IPS DF 6.9 (cell line): ENCODE measurements around the gene GDPD5.

ENCODE experiments used
- DNase-seq: peaks from one replicate; pipeline ENCODE4 v3.0.0-alpha.2; 2013; ENCODE audit warnings: low read depth, low spot score
- H3K27ac ChIP-seq: one replicate; pipeline ENCODE4 v1.5.1; 2013; ENCODE audit warnings: low read length, control low read depth
- H3K27me3 ChIP-seq: 2 replicates; pipeline ENCODE4 v1.6.1; 2013; ENCODE audit warnings: mild to moderate bottlenecking, low read length; ENCODE audit not compliant: control insufficient read depth, insufficient read depth
- H3K36me3 ChIP-seq: 2 replicates; pipeline ENCODE4 v1.6.1; 2013; ENCODE audit warnings: low read length; ENCODE audit not compliant: control insufficient read depth, insufficient read depth
- H3K4me1 ChIP-seq: 2 replicates; pipeline ENCODE4 v1.6.1; 2013; ENCODE audit warnings: low read length; ENCODE audit not compliant: control insufficient read depth, insufficient read depth
- H3K4me3 ChIP-seq: 2 replicates; pipeline ENCODE4 v1.5.1; 2013; ENCODE audit warnings: mild to moderate bottlenecking, low read length
- H3K9me3 ChIP-seq: 2 replicates; pipeline ENCODE4 v1.6.1; 2013; ENCODE audit warnings: low read length, inconsistent platforms; ENCODE audit not compliant: control insufficient read depth, insufficient read depth
- WGBS: extraction: QIAGEN DNeasy Blood & Tissue Kit; methylation state at CpG from one replicate; pipeline ENCODE4 v1.1.7; 2013; ENCODE audit warnings: mixed read lengths, missing lambda C conversion rate; ENCODE audit not compliant: insufficient read length, insufficient coverage; 5-methylcytosine and 5-hydroxymethylcytosine counted together

Gene GDPD5

DNA sequence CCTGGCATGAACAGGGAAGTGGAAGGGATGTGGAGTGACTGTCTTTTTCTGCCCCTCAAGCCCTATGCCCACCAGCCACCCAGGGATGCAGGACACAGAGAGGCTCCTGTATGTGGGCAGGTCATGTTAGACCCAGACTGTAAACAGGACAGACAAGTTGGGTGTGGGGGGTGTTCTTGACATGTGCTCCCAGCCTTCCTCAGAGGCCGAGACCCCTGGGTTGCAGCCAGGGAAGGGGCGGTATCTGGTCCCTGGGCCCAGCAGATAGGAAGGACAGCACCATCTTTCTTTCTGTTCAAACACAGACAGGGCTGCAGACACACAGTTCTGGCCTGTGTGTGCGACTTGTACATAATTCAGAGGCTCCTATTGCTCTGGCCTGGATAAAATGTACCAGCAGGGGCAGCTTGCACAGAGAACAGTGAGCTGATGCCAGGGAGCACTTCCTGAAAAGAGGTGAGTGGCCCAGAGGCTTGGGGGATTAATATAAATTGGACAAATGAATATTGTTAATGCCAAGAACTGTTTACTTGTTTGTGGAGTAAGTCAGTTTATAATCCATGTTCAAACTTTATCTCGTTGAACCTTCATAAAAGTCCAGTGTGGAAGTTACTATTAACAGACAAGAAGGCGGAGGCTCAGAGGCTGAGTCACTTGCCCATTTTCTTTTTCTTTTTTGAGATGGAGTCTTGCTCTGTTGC is 16.6 kb downstream of the GDPD5 start:
- WGBS = no CpG with 5 or more reads among the region's 5 CpGs
- no peak overlapping the region for H3K4me3 ChIP-seq
- H3K36me3 ChIP-seq = no peaks in the 10 kb centered on the region; the same call in 1 of the 2 replicates
- H3K27ac ChIP-seq = no peak overlapping the region
- H3K4me1 ChIP-seq = no peaks in the 10 kb centered on the region
- H3K9me3 ChIP-seq = no peaks in the 10 kb centered on the region
- H3K27me3 ChIP-seq = no peaks in the 10 kb centered on the region
- no peak for DNase-seq

DNA sequence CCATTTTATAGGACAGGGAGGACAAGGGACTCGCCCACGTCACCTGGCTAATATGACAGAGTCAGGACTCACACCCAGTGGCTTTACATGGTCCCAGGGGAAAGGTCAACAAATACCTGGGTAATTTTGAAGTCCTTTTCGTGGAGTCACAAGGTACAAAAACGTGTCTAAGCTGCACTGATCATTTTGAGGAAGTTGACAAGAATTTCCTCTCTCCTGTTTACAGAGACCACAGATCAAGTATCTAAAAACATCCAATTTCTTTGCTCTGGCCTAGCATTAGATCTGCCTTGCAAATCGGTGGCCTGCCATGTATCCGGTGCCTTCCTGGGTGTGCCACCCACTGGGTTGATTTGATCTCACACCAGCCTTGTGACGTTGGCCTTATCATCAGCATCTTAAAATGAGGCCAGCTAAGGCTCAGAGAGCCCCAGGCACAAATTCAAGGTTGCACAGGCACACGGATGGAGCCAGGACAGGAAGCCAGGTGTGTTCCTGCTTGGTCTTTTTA is 17.6 kb downstream of the GDPD5 start:
- no peaks in the 10 kb centered on the region for H3K4me1 ChIP-seq
- no peak for DNase-seq
- no peaks in the 10 kb centered on the region for H3K9me3 ChIP-seq
- no peak overlapping the region for H3K4me3 ChIP-seq
- no peaks in the 10 kb centered on the region; the same call in 1 of the 2 replicates for H3K36me3 ChIP-seq
- no CpG with 5 or more reads among the region's 8 CpGs for WGBS
- H3K27ac ChIP-seq = no peak overlapping the region
- H3K27me3 ChIP-seq = no peaks in the 10 kb centered on the region

DNA sequence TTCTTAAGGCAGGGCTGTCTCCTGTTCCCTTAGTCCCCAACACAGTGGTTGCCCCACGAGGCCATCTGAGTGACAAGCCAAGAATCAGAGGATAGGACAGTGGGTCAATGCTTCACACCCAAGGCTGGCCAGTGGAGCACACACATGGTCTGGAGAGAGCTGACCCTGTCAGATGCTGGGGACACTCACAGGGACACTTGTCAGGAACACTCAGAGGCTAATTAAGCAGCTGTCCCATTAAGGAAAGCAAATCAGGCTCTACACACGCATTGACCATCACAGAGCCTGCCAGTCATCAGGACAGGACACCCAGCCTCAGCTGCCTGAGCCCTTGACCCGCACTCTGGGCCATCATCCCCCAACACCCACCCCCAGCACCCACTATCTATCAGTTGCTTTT is 18.2 kb downstream of the GDPD5 start:
- no peaks in the 10 kb centered on the region; the same call in 1 of the 2 replicates for H3K36me3 ChIP-seq
- no peak overlapping the region for H3K4me3 ChIP-seq
- H3K4me1 ChIP-seq = no peaks in the 10 kb centered on the region
- WGBS = no CpG with 5 or more reads among the region's 3 CpGs
- H3K9me3 ChIP-seq = no peaks in the 10 kb centered on the region
- H3K27ac ChIP-seq = no peak overlapping the region
- DNase-seq = no peak
- no peaks in the 10 kb centered on the region for H3K27me3 ChIP-seq

DNA sequence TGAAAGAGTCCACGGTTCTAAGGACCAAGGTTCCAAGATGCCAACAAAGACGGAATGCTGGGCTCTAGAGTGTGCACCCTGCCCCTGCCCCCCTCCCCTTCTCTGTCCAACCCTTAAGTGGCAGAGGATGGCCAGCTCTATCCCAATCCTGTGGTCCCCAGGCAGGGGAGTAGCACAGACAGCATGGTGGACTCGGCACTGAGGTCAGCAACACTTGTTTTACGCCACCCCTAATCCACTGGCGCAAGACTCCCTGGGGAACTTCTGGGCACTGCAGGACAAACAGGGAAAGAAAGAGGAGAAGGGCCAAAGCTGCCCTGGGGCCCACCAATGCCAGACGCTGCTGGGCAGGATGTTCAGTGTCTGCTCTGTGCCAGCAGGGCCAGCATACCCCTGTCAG is 18.9 kb downstream of the GDPD5 start:
- H3K36me3 ChIP-seq = no peaks in the 10 kb centered on the region; the same call in 1 of the 2 replicates
- no peaks in the 10 kb centered on the region for H3K27me3 ChIP-seq
- no peaks in the 10 kb centered on the region for H3K4me1 ChIP-seq
- H3K4me3 ChIP-seq = no peak overlapping the region
- no CpG with 5 or more reads among the region's 6 CpGs for WGBS
- H3K9me3 ChIP-seq = no peaks in the 10 kb centered on the region
- DNase-seq = no peak
- H3K27ac ChIP-seq = no peak overlapping the region

DNA sequence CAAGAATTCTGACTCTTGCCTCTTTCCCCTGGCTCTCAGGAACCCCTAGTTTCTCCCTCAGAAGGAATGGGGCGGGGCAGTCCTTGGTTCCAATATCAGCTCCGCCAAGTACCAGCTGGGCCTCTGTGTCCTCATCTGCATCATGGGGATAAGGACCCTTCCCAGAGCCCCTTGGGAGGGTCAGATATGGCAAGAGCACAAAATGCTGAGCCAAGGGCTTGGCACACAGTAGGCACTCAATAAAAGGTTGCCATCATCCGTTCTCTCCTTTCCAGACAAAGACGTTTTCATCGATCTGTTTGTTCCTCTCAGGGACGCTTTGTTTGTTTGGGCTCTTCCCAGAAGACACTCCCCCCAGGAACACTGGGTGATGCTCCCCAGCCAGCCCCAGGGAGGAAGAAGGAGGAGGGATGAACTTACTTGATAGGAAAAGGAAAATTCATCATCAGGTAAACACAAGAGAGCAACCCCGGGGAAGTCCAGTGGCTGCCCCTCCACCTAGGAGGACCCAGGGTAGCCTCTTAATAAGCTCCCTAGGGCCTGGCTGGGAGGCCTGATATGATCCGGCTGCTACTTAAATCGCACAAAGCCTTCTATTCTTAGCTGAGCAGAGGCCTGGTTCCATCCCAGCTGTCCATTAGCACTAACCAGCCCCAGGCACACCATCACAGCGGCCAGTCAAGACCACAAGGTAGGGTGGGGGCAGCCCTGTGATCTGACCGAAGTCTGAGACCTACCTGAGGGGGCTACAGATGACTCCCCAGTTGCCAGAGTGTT is 19.6 kb downstream of the GDPD5 start:
- DNase-seq = no peak
- Histone ChIP-seq H3K27me3 (no peaks in the 10 kb centered on the region), H3K4me1 (no peaks in the 10 kb centered on the region), H3K36me3 (no peaks in the 10 kb centered on the region; the same call in 1 of the 2 replicates), H3K4me3 (no peak overlapping the region), H3K27ac (no peak overlapping the region), H3K9me3 (no peaks in the 10 kb centered on the region)
- no CpG with 5 or more reads among the region's 11 CpGs for WGBS

DNA sequence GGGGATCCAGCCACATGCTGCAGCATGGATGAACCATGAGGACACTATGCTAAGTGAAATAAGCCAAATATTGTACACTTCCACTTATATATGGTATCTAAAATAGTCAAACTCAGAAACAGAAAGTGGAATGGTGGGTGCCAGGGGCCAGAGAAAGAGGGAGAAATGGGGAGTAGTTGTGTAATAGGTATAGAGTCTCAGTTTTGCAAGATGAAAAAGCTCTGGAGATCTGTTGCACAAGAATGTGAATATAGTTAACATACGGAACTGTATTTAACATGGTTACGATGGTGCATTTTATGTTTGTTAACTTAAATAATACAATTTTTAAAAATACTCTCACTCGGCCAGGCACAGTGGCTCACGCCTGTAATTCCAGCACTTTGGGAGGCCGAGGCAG is 21.2 kb downstream of the GDPD5 start:
- H3K36me3 ChIP-seq = no peaks in the 10 kb centered on the region; the same call in 1 of the 2 replicates
- H3K4me1 ChIP-seq = no peaks in the 10 kb centered on the region
- WGBS = no CpG with 5 or more reads among the region's 5 CpGs
- no peaks in the 10 kb centered on the region for H3K27me3 ChIP-seq
- H3K27ac ChIP-seq = no peak overlapping the region
- no peak overlapping the region for H3K4me3 ChIP-seq
- DNase-seq = no peak
- no peaks in the 10 kb centered on the region for H3K9me3 ChIP-seq

DNA sequence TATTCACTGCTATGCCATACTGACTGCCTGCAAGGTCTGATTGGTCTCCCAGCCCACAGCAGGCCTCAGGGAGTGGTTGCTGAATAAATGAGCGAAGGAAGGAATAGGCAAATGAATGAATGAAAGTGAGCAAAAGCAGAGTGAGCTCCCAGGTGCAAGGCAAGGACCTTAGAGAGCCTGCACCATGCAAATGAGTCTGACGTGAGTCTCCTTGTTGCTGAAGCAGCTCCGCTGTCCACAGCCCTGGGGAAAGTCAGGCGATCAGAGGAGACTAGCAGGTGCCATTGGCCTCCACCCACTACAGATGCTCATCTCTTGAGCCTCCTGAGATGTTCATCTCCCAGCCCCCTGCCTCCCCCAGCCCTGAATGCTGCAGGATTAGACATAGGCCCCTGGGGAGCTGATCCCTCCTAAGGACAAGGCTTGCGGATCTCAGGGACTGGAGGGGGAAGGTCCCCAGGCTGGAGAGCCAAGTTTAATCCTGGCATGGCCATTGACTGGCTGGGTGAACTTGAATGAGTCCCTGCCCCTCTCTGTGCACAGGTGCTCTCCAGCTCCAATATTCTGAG is 22.1 kb downstream of the GDPD5 start:
- H3K36me3 ChIP-seq = no peaks in the 10 kb centered on the region; the same call in 1 of the 2 replicates
- no peaks in the 10 kb centered on the region for H3K9me3 ChIP-seq
- H3K4me3 ChIP-seq = no peak overlapping the region
- H3K4me1 ChIP-seq = no peaks in the 10 kb centered on the region
- no peak overlapping the region for H3K27ac ChIP-seq
- no peaks in the 10 kb centered on the region for H3K27me3 ChIP-seq
- DNase-seq = no peak
- no CpG with 5 or more reads among the region's 5 CpGs for WGBS

DNA sequence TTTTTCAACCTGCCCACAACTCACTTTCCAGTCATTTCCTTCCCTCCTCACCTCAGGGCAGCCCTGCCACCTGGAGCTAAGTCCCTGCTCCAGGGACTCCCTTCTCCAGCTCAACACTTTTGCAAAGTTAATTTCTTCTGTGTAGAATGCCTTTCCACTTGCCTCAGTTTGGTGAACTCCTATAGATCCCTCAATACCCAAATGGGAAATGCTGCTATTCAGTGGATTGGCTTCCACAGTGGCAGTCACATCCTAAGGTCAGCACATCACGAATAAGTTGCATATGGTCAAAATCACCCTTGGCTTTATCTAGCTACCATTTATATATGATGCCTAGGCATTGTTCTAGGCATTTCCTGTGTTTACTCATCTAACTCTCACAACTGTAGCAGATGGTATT is 23.6 kb downstream of the GDPD5 start:
- Histone ChIP-seq H3K27me3 (no peaks in the 10 kb centered on the region), H3K9me3 (no peaks in the 10 kb centered on the region), H3K4me1 (no peaks in the 10 kb centered on the region), H3K36me3 (no peaks in the 10 kb centered on the region), H3K27ac (no peak overlapping the region), H3K4me3 (no peak overlapping the region)
- WGBS = no CpG with 5 or more reads among the region's 1 CpG
- no peak for DNase-seq

DNA sequence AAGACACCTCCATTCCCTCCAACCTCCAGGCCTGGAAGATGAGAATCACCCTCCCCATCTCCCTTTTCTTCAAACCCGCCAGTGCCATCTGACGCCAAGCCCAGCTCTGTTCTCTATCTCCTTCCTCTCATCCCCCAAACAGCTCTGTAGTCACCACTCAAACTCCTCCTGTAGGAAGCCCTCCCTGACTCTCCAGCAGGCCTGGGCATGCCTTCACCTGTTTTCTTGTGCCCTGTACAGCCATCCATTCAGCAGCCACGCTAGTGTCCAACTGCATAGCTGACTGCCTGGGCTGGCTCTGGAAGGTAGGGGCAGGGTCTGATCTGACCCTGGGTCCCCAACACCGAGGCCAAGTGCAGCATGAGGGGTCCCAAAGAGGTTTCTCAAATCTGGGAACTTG is 25.0 kb downstream of the GDPD5 start:
- DNase-seq = no peak
- no CpG with 5 or more reads among the region's 4 CpGs for whole genome bisulfite sequencing

DNA sequence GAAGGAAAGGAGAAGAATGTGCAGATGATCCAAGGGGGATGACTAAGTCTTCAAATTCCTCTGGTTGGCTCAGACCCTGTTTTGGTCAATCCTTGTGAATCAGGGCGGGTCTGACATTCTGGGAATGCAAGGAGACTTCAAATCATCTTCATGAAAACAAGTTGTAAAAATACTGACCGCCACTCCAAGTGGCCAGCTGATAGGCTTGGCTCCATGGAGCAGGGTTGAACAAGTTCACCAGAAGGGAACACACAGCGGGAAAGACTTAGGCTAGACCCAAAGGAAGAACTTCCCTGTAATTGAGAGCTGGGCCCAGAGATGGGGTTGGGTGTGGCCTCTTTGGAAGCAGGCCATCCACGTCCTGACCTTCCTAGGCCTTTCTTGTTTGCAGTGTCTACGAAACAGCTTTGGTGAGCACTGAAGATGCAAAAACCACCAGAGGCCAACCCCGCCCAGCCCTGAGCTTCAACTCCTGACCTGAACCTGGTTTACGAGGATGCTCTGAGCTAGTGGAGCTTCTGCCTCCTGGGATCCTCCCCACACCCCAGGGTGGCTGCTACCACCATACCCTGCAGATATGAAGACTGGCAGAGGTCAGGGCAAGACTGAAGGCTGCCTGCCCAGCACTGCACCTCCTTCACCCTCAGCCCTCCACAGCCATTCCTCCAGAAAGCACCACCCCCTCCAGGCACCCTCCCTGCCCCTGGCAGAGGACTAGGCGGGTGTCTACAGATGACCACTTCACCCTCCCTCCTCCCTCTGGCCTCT is 26.1 kb downstream of the GDPD5 start:
- Histone ChIP-seq H3K9me3 (no peaks in the 10 kb centered on the region), H3K4me1 (no peaks in the 10 kb centered on the region), H3K27me3 (no peaks in the 10 kb centered on the region), H3K36me3 (no peaks in the 10 kb centered on the region), H3K4me3 (no peak overlapping the region), H3K27ac (no peak overlapping the region)
- DNase-seq = no peak
- WGBS = no CpG with 5 or more reads among the region's 8 CpGs

More for the DNA sequence above, 25.0 kb downstream of the GDPD5 start:
- no peaks in the 10 kb centered on the region for H3K9me3 ChIP-seq
- no peak overlapping the region for H3K4me3 ChIP-seq
- H3K27me3 ChIP-seq = no peaks in the 10 kb centered on the region
- no peaks in the 10 kb centered on the region for H3K36me3 ChIP-seq
- H3K27ac ChIP-seq = no peak overlapping the region
- H3K4me1 ChIP-seq = no peaks in the 10 kb centered on the region
